ENCODE results near the gene NPAS3.

The NPAS3 gene

GRCh38 chr14:33484264-33484663, 545.6 kb downstream of the NPAS3 start:
- peak overlapping the region in 1 of 3 experiments; percentile 31 for H3K27ac Mint-ChIP-seq
- peaks cover 15% of the 10 kb centered on the region for H3K4me1 Mint-ChIP-seq
- peaks cover 7% of the 10 kb centered on the region for H3K27me3 Mint-ChIP-seq (ENCODE audit: low read depth)
- H3K36me3 Mint-ChIP-seq (ENCODE audit: low read depth), result no peaks in the 10 kb centered on the region
- no peaks in the 10 kb centered on the region for H3K9me3 Mint-ChIP-seq
- no peak overlapping the region for H3K4me3 Mint-ChIP-seq
- TF ChIP-seq CTCF (IDR thresholded peaks at IDR 0.05; ENCODE audit: unreplicated experiment in 3 of 3), result no peak

GRCh38 chr14:33486332-33486890, 547.7 kb downstream of the NPAS3 start:
- peaks cover 8% of the 10 kb centered on the region for H3K4me1 Mint-ChIP-seq

GRCh38 chr14:33488582-33488981, 549.9 kb downstream of the NPAS3 start:
- TF ChIP-seq CTCF (IDR thresholded peaks at IDR 0.05; ENCODE audit: unreplicated experiment in 3 of 3), result no peak
- Mint-ChIP-seq H3K4me1 (peaks cover 8% of the 10 kb centered on the region), H3K36me3 (ENCODE audit: low read depth) (no peaks in the 10 kb centered on the region), H3K27ac (no peak overlapping the region), H3K9me3 (no peaks in the 10 kb centered on the region), H3K4me3 (no peak overlapping the region), H3K27me3 (ENCODE audit: low read depth) (peaks cover 8% of the 10 kb centered on the region)

More at GRCh38 chr14:33486332-33486890, 547.7 kb downstream of the NPAS3 start:
- H3K27ac Mint-ChIP-seq, result peak overlapping the region; percentile 26 to 86 (median 29)
- H3K9me3 Mint-ChIP-seq, result no peaks in the 10 kb centered on the region
- H3K4me3 Mint-ChIP-seq, result no peak overlapping the region
- H3K36me3 Mint-ChIP-seq (ENCODE audit: low read depth), result no peaks in the 10 kb centered on the region
- no peak for TF ChIP-seq CTCF (IDR thresholded peaks at IDR 0.05; ENCODE audit: unreplicated experiment in 3 of 3)
- H3K27me3 Mint-ChIP-seq (ENCODE audit: low read depth), result peaks cover 14% of the 10 kb centered on the region

- peaks cover 9% of the 10 kb centered on the region for H3K9me3 Mint-ChIP-seq
- H3K4me1 Mint-ChIP-seq, result peaks cover 8% of the 10 kb centered on the region
- H3K27me3 Mint-ChIP-seq (ENCODE audit: low read depth), result peaks cover 8% of the 10 kb centered on the region
- peaks cover 11% of the 10 kb centered on the region for H3K36me3 Mint-ChIP-seq (ENCODE audit: low read depth)
- no peak overlapping the region for H3K27ac Mint-ChIP-seq
- H3K4me3 Mint-ChIP-seq, result no peak overlapping the region
- no peak for TF ChIP-seq CTCF (IDR thresholded peaks at IDR 0.05; ENCODE audit: unreplicated experiment in 3 of 3)
These were observed 551.9 kb downstream of the NPAS3 start for GRCh38 chr14:33490555-33490954.

- no peak for TF ChIP-seq CTCF (IDR thresholded peaks at IDR 0.05; ENCODE audit: unreplicated experiment in 3 of 3)
- H3K4me3 Mint-ChIP-seq, result no peak overlapping the region
- H3K4me1 Mint-ChIP-seq, result peaks cover 3% of the 10 kb centered on the region
- H3K27me3 Mint-ChIP-seq (ENCODE audit: low read depth), result peaks cover 8% of the 10 kb centered on the region
- no peak overlapping the region for H3K27ac Mint-ChIP-seq
- H3K36me3 Mint-ChIP-seq (ENCODE audit: low read depth), result peaks cover 13% of the 10 kb centered on the region
- H3K9me3 Mint-ChIP-seq, result peaks cover 14% of the 10 kb centered on the region
These were observed 552.4 kb downstream of the NPAS3 start for GRCh38 chr14:33491112-33491511.

GRCh38 chr14:33492491-33492890, 553.8 kb downstream of the NPAS3 start:
- Mint-ChIP-seq H3K4me3 (no peak overlapping the region), H3K9me3 (peaks cover 24% of the 10 kb centered on the region), H3K27me3 (ENCODE audit: low read depth) (peaks cover 8% of the 10 kb centered on the region), H3K27ac (no peak overlapping the region), H3K36me3 (ENCODE audit: low read depth) (peaks cover 19% of the 10 kb centered on the region), H3K4me1 (no peaks in the 10 kb centered on the region)
- TF ChIP-seq CTCF (IDR thresholded peaks at IDR 0.05; ENCODE audit: unreplicated experiment in 3 of 3), result no peak

Measured in nephron (organoid).